Measurements from ENCODE around the gene SEMA3E.
"Not testable (repeated sequence)": the region's sequence is repeated elsewhere in the genome, so short reads cannot be mapped to it uniquely, and the experiment has no call there.

Gene SEMA3E

GRCh38 chr7:83447681-83448080, 201.3 kb downstream of the SEMA3E start:
- DNase-seq: no peak

- DNase-seq: no peak
Measured at GRCh38 chr7:83446102-83446669, 202.8 kb downstream of the SEMA3E start.

GRCh38 chr7:83442911-83443310, 206.0 kb downstream of the SEMA3E start:
- no peak for DNase-seq

- DNase-seq: no peak
Measured at GRCh38 chr7:83439026-83439425, 209.9 kb downstream of the SEMA3E start.

GRCh38 chr7:83430289-83430688, 218.7 kb downstream of the SEMA3E start:
- DNase-seq: not testable (repeated sequence)

- DNase-seq: no peak
Measured at GRCh38 chr7:83429493-83429892, 219.4 kb downstream of the SEMA3E start.

GRCh38 chr7:83427884-83428283, 221.1 kb downstream of the SEMA3E start:
- no peak for DNase-seq

GRCh38 chr7:83426325-83426724, 222.6 kb downstream of the SEMA3E start:
- DNase-seq: no peak

GRCh38 chr7:83419013-83419412, 229.9 kb downstream of the SEMA3E start:
- DNase-seq: no peak

GRCh38 chr7:83415840-83416239, 233.1 kb downstream of the SEMA3E start:
- DNase-seq: no peak

GRCh38 chr7:83414947-83415346, 234.0 kb downstream of the SEMA3E start:
- no peak for DNase-seq

GRCh38 chr7:83413831-83414230, 235.1 kb downstream of the SEMA3E start:
- DNase-seq: no peak

- no peak for DNase-seq
Measured at GRCh38 chr7:83413424-83413823, 235.5 kb downstream of the SEMA3E start.

- no peak for DNase-seq
Measured at GRCh38 chr7:83410989-83411591, 237.8 kb downstream of the SEMA3E start.

- no peak for DNase-seq
Measured at GRCh38 chr7:83394776-83395175, 254.2 kb downstream of the SEMA3E start.

GRCh38 chr7:83388436-83388835, 260.5 kb downstream of the SEMA3E start:
- no peak for DNase-seq

GRCh38 chr7:83366629-83367028, 282.3 kb downstream of the SEMA3E start:
- no peak for DNase-seq

- DNase-seq: no peak
Measured at GRCh38 chr7:83365746-83366145, 283.2 kb downstream of the SEMA3E start.

GRCh38 chr7:83362871-83363550, 285.9 kb downstream of the SEMA3E start:
- no peak for DNase-seq

- DNase-seq: no peak
Measured at GRCh38 chr7:83359108-83359507, 289.8 kb downstream of the SEMA3E start.

GRCh38 chr7:83355143-83355542, 293.8 kb downstream of the SEMA3E start:
- no peak for DNase-seq

- no peak for DNase-seq
Measured at GRCh38 chr7:83347945-83348444, 300.9 kb downstream of the SEMA3E start.

- no peak for DNase-seq
Measured at GRCh38 chr7:83339907-83340306, 309.0 kb downstream of the SEMA3E start.

- no peak for DNase-seq
Measured at GRCh38 chr7:83338277-83338950, 310.5 kb downstream of the SEMA3E start.
